ENCODE results near the gene ATP2A2.
A peak's percentile ranks its signal among the peaks of the same experiment; 100 is the strongest.
"Not testable (repeated sequence)": the region's sequence is repeated elsewhere in the genome, so short reads cannot be mapped to it uniquely, and the experiment has no call there.

ATP2A2 gene

DNA sequence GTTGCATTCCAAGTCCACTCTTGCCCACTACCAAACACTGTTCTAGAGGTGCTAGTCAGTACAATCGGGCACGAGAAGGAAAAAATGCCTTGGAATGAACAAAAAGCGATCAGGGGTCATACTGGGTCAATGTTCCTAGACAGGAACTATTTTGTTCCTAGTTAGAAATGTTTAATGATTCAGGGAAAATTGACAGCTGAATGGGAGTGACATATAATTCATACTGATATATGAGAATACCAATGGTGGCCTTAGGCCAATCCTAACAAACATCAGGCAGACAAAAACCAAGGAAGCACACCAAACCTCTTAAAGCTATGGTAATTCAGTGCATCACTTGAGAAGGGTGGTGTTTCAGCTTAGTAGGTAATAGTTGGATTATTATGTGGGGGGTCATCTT is 71.4 kb downstream of the ATP2A2 start:
- no peak for DNase-seq
- in situ Hi-C loops (cut with HindIII; ENCODE audit: low pct_ligation_motif_present, low pct_unique_long_range_greater_than_20kb, low sequenced_read_pairs), result no loop called here

DNA sequence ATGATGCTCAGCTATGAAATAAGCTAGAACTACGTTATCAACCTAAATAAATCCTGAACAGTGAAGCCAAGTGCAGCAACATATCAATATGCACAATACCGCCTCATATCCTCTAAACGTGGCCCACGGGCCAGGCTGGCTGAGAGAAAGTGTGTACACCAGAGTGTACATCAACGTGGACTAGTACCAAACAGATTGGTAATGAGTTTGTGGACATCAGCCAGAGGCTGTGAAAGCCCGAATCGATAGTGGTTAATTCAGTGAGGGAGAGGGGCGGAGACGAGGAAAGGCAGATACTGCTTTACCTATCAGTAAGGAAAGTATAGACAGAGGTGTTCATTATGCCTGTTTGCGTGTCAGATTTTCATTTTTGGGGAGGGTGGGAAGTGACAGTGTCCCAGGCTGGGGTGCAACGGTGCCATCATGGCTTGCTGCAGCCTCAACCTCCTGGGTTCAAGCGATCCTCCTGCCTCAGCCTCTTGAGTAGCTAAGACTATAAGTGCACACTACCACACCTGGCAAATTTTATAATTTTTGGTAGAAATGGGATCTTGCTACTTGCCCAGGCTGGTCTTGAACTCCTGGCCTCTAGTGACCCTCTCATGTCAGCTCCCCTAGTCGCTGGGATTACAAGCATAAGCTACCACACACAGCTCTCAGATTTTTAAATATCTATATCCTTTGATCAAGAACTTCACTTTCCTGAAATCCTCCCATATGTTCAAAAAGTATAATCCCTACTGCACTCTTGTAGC is 72.3 kb downstream of the ATP2A2 start:
- no peak for DNase-seq
- in situ Hi-C loops (cut with HindIII; ENCODE audit: low pct_ligation_motif_present, low pct_unique_long_range_greater_than_20kb, low sequenced_read_pairs), result no loop called here

DNA sequence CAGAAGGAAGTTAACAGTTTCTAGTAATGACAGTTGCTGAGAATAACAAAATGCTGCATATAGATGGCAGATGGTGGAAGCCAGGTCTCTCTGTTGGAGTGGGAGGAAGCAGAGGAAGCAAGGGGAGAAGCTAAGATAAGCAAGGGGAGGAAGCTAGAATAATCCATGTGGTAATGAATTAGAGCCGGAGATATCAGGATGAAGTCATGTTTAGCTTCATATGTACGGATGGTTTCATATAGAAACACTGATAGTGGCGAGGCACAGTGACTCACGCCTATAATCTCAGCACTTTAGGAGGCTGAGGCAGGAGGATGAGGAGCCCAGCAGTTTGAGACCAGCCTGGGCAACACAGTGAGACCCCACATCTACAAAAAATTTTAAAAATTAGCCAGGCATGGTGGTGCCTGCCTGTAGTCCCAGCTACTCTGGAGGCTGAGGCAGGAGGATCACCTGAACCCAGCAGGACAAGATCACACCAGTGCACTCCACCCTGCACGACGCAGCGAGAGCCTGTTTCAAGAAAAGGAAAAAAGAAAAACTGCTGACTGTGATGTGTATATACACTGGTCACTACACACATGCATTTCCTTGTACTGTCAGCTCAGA is 73.2 kb downstream of the ATP2A2 start:
- DNase-seq, result no peak
- in situ Hi-C loops (cut with HindIII; ENCODE audit: low pct_ligation_motif_present, low pct_unique_long_range_greater_than_20kb, low sequenced_read_pairs), result no loop called here

DNA sequence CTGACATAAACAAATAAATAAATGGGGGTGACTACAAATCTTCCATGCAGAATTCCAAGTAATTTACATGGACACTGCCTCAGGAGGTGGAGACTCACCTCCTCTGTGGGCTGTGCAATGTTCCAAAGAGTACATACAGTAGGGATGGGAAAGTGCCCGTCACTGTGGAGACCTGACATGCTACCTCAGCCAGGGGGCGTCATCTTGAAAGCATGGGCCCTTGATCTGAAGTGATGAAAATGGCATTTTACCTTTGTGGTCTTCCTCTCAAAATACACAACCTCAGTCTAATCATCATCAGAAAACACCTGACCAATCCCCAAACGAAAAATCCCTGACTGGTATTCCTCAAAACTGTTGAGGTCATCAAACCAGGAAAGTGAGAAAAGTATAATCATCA is 74.0 kb downstream of the ATP2A2 start:
- DNase-seq, result peak; percentile 62
- in situ Hi-C loops (cut with HindIII; ENCODE audit: low pct_ligation_motif_present, low pct_unique_long_range_greater_than_20kb, low sequenced_read_pairs), result no loop called here

DNA sequence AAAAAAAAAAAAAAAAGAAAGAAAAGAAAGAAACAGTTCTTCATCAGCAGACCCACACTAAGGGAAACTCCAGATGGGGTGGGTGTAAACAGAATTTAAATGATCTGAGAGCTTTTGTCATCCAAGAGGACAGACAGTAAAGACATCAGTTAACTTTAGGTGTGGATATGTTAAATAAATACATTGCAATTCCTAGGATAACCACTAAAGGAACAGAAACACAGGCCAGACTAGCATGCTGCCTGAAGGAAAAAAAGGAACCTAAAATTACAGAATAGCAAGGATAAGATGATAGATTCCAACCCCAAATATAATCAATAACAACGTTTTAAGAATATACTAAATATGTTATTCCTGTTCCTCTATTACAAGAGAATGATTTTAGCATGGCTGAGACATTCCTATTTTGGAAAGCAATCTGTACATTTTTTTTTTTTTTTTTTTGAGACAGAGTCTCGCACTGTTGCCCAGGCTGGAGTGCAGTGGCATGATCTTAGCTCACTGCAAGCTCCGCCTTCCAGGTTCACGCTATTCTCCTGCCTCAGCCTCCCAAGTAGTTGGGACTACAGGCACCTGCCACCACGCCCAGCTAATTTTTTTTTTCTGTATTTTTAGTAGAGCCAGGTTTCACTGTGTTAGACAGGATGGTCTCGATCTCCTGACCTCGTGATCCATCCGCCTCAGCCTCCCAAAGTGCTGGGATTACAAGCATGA is 77.5 kb downstream of the ATP2A2 start:
- in situ Hi-C loops (cut with HindIII; ENCODE audit: low pct_ligation_motif_present, low pct_unique_long_range_greater_than_20kb, low sequenced_read_pairs), result not testable (repeated sequence)
- peak; percentile 39 for DNase-seq

DNA sequence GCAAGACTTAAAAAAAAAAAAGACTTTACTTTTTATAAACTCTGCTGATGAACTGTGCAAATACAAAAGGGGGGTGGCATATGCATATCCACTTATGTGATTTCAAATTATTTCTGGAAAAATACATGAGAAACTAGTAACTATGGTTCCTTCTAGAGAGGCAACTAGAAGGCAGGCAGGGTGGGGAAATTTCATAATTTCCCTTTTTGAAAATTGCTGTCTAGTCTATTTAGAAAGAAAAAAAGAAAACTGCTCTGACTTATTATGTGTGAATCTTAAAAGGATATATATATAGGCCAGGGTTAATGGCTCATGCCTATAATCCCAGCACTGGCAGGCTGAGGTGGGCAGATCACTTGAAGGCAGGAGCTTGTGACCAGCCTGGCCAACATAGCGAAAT is 80.2 kb downstream of the ATP2A2 start:
- DNase-seq, result no peak
- in situ Hi-C loops (cut with HindIII; ENCODE audit: low pct_ligation_motif_present, low pct_unique_long_range_greater_than_20kb, low sequenced_read_pairs), result no loop called here

DNA sequence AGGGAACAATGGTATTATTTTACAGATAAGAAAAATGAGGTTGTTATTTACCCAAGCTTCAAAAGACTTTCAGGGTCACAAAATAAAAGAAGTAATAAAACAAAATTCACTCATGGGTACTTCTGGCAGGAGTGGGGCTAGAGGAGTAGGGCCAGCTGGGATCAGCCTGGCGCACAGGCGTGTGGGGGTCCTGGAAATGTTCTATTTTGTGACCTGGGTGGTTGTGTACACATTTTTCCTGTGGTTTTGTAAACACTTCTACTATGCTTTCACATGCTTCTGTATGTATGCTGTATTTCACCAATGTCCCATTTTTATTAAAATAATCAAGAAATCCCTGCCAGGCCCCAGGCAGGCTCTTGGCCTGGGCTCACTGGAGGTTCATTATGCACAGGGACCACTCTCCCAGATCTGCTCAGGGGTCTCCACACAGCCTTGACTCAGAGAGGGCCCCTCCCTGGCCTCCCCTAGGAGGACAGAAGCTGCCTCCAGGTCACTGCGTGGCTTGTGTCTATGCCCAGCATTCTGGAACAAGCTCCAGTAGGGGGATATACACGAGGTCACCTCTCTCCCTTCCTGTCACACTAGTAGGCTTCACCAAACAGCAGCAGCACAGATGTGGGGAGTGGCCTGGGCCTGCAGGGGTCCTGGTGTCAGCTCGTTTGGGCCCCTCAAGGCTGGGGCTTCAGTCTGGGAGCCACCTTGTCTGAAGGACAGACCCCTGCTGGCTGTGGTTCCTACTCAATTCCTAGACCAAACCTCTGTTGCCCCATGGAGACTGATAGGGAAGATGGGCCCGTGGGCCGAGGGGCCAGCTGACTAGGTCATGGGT is 84.7 kb downstream of the ATP2A2 start:
- in situ Hi-C loops (cut with HindIII; ENCODE audit: low pct_ligation_motif_present, low pct_unique_long_range_greater_than_20kb, low sequenced_read_pairs), result no loop called here
- DNase-seq, result no peak

DNA sequence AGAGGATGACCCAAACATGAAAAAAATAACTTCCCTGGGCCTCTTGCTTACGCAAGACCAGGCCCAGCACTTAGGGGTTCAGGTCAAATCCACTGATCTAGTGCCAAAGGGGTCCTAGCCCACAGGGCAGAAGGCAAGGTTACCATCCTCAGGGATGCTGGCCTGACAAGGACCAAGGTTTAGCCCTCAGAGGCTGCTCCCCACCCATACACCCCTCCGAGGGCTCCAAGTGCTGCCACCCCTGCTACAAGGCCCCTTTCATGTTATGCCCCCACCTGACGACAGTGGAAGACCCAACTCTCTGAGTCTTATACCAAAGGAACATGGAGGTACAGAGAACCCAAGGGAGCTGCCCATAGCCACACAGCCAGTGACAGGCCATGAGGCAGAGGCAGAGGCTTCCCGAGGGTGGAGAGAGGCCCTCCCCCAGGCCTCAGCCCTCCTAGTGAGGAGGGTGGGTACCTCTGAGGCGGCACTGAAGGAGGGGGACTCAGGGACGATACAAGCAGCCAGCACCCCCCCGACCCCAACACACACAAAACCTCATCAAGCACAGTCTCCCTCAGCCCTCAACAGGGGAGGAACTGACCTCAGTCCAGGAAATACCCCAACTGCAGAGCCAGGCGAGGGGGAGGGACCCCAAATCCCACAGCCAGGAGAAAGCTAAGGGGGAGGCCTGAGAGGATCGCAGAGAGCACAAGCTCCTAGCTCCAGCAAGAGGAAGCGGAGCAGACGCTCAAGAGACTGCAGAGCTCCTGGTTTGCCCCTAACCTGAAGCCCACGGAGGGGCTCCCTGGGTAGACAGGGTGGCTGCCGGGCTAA is 85.5 kb downstream of the ATP2A2 start:
- in situ Hi-C loops (cut with HindIII; ENCODE audit: low pct_ligation_motif_present, low pct_unique_long_range_greater_than_20kb, low sequenced_read_pairs), result no loop called here
- DNase-seq, result no peak

DNA sequence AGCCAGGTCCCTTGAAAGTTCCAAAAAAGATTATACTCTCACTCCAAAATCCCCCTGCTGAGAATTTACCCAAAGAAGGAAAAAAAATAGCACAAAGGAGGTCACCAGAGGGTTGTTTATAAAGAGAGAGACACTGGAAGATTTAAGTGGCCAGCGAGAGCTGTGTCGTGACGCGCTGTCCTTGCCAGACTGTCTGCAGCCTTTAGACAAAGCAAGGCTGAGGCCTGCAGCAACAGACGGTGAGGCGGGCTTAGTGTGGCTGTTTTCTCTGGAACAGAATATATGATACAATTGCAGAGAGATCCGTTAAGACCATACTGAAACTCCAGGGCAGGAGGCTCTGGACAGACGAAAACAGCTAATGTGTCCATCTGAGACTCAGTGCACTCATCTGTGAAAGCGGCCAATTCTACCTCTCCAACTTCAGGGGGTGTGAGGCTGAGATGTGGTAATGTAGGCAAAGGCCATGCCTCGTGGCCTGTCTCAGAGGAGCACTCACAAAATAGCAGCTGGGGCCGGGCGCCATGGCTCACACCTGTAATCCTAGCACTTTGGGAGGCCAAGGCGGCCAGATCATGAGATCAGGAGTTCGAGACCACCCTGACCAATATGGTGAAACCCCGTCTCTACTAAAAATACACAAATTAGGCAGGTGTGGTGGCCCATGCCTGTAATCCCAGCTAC is 86.3 kb downstream of the ATP2A2 start:
- no peak for DNase-seq

DNA sequence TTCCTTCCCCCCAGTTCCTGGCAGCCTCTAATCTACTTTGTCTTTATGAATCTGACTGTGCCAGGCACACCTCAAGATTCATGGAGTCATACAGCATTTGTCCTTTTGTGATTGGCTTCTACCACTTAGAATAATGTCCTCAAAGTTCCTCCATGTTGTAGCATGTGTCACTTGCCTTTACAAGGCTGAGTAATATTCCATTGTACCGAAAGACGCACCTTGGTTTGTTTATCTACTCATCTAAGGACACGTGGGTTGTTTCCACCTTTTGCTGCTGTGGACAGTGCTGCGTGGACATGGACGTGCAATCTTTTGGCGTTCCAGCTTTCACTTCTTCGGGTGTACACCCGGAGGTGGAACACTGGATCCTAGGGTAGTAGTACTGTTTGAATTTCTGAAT is 88.9 kb downstream of the ATP2A2 start:
- DNase-seq, result no peak
- in situ Hi-C loops (cut with HindIII; ENCODE audit: low pct_ligation_motif_present, low pct_unique_long_range_greater_than_20kb, low sequenced_read_pairs), result no loop called here

More for the DNA sequence above, 86.3 kb downstream of the ATP2A2 start:
- in situ Hi-C loops (cut with HindIII; ENCODE audit: low pct_ligation_motif_present, low pct_unique_long_range_greater_than_20kb, low sequenced_read_pairs), result no loop called here

DNA sequence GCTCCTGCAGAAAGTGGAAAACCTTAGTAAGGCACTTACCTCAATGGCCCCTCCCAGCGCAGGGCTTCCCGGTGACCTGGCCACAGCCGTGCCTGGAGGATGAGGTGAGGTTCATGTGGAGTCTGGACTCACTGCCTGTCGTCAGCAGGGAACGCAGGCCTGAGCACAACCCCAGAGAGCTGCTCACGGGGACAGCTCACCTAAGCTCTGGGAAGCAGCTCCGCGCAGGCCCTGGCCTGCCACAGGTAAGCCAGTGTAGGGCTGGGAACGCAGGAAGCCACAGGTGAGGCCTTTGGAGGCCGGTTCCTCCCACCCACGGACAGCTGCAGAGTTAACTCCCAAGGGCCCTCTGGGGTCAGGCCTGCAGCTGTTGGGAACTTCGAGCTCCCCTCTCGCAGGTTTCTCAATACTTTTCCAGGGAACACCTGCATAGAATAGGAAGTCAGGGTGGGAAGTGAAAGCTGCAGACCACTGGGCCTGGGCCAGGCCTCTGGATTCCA is 89.7 kb downstream of the ATP2A2 start:
- DNase-seq, result no peak
- in situ Hi-C loops (cut with HindIII; ENCODE audit: low pct_ligation_motif_present, low pct_unique_long_range_greater_than_20kb, low sequenced_read_pairs), result no loop called here

DNA sequence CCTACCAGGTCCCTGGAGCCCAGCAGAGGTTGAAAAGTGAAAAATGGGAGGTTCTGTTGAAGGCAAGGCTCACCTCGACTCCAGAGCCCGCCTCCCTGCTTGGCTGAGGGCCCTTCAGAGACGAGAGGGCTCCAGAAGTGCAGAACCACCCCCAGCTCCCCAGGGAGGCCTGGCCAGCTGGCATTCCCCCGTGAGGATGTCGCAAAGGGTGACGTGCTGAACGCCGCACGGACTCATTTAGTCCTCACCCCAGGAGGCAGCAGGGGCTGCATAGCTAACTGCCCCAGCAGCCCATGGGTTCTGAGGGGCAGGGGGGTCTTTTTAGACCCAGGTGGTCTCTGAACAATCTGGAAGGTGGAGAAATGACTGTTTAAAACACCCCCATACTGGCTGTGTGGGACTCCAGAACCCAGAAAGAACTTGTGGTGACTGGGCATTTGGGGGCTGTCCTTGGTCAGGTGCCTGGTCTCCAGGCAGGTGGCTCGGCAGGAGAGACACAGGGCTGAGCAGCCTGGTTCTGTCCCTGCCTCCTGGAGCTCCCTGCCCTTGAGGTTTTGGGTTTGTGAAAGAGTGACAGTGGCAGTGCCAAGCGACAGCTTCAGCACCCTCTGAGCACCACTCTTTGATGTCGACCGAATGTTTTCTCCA is 90.5 kb downstream of the ATP2A2 start:
- in situ Hi-C loops (cut with HindIII; ENCODE audit: low pct_ligation_motif_present, low pct_unique_long_range_greater_than_20kb, low sequenced_read_pairs), result no loop called here
- DNase-seq, result no peak

DNA sequence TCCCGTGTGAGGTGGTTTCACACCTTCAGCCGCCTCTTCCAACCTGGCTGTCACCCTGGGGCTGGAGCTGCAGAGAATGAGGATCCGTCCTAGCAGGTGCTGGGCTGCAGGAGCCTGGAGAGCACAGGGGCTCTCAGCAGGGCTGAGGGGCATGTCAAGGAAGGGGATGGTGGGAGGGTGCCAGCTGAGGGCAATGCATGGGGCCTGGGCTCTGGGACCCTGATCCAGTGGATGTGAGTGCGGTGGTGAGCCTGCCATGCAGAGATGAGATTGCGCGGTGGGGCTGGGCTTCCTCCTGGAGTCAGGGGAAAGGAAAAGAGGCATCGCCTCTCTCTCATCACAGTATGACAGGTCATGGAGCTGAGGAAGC is 91.0 kb downstream of the ATP2A2 start:
- no peak for DNase-seq
- in situ Hi-C loops (cut with HindIII; ENCODE audit: low pct_ligation_motif_present, low pct_unique_long_range_greater_than_20kb, low sequenced_read_pairs), result no loop called here

DNA sequence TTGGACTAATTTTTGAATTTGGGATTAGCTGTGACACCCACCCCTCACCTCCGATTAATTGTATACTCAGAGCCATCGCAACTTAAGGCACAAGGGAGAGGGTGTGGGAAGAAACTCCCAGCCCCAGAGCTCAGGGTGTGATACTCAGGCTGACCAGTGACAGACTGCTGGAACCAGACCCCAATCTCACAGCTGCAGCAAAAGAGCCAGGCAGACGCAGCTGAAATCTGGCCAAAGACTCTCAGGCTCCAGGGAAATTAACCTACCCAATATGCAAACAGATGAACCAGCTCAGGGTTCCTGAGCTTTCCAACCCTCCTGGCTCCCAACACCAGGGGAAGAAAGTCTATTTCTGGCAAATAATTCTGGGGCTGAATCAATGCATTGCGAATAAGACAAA is 92.0 kb downstream of the ATP2A2 start:
- in situ Hi-C loops (cut with HindIII; ENCODE audit: low pct_ligation_motif_present, low pct_unique_long_range_greater_than_20kb, low sequenced_read_pairs), result no loop called here
- no peak for DNase-seq

DNA sequence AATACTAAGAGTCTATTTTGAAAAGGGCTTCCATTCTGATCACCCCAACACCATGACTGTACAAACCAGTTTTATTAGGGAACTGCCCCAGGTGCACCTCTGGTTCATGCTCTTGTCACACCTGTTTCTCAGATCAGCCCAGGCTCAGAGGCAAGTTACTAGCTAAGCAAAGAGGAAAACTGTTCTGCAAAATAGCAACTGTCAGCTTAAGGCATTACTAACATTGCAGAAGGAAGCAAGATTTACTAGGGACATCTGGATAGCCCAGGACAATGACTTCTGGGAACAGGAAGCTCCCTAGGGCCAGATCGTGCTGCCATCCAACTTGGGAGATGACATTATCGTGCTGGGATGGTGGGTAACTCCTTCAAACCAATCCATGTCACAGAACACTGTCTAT is 92.4 kb downstream of the ATP2A2 start:
- in situ Hi-C loops (cut with HindIII; ENCODE audit: low pct_ligation_motif_present, low pct_unique_long_range_greater_than_20kb, low sequenced_read_pairs), result no loop called here
- DNase-seq, result no peak

DNA sequence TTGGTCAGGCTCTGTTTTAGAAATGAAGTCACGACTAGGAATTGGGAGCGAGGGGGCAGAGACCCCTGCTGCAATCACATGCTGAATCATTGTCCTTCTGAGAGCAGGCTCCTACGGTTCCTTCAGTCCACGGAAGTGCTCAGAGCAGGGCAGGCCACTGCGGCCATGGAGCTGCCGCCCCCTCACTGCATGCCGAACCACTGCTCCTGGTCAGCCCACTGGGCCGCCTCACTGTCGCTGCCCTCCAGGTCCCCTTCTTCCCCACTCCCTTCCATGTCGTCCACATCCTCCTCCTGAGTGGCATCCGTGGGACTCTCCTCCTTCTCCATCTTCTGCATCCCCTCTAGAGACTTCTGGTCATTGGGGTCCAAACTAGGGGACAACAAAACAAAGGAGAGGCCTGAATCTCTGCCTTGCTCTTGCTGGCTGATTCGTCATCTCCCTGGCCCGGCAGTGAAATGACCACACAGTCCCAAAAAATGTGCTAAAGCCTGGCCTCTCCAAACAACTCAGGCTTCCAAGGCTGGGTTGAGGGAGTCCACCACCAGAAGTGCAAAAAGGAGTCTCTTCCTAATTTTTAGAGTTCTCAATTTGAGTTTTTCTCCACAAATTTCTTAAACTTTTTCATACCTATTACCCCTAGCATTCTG is 93.0 kb downstream of the ATP2A2 start:
- in situ Hi-C loops (cut with HindIII; ENCODE audit: low pct_ligation_motif_present, low pct_unique_long_range_greater_than_20kb, low sequenced_read_pairs), result no loop called here
- DNase-seq, result no peak
